ENCODE measurements around the gene OLFM1.

OLFM1 gene

GRCh38 chr9:135087899-135088347 is 455 bp downstream of the OLFM1 start:
- TF ChIP-seq, protein P1, sequence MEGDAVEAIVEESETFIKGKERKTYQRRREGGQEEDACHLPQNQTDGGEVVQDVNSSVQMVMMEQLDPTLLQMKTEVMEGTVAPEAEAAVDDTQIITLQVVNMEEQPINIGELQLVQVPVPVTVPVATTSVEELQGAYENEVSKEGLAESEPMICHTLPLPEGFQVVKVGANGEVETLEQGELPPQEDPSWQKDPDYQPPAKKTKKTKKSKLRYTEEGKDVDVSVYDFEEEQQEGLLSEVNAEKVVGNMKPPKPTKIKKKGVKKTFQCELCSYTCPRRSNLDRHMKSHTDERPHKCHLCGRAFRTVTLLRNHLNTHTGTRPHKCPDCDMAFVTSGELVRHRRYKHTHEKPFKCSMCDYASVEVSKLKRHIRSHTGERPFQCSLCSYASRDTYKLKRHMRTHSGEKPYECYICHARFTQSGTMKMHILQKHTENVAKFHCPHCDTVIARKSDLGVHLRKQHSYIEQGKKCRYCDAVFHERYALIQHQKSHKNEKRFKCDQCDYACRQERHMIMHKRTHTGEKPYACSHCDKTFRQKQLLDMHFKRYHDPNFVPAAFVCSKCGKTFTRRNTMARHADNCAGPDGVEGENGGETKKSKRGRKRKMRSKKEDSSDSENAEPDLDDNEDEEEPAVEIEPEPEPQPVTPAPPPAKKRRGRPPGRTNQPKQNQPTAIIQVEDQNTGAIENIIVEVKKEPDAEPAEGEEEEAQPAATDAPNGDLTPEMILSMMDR (IDR thresholded peaks at IDR 0.05; ENCODE audit: low read depth, low read length): no peak
- DNase-seq (ENCODE audit: extremely low read depth, low read depth): no peak

DNA sequence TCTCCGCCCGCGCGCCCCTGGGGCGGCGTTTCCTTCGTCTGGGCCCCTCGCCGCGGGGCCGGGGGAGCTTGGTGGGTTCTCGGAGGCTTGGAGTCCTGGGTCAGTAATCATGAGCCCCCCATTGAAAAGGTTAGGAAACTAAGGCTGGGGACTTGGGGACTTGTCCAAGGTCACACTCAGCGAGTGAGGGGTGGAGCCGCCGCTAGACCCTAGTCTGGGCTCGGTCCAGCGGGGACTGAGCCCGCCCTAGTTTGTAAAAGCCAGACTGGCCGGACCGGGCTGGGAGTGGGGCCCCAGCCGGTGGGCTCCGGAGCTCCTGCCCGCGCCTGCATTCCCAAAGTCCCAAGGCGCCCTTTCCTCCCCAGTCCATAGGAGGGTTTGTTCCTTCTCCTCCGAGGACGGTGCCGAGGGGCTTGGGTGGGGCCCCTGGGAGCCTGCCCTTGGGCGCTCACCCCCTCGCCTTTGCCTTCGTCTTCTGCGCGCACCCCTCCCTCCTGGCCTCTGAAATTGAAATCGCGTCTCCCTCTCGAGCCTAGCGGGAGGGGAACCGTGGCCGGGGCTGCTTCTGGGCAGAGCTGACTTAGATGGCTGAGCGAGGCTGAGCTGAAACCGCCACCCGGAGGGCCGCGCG is 995 bp downstream of the OLFM1 start:
- DNase-seq (ENCODE audit: extremely low read depth, low read depth): no peak
- TF ChIP-seq, protein P1 (IDR thresholded peaks at IDR 0.05; ENCODE audit: low read depth, low read length): no peak

DNA sequence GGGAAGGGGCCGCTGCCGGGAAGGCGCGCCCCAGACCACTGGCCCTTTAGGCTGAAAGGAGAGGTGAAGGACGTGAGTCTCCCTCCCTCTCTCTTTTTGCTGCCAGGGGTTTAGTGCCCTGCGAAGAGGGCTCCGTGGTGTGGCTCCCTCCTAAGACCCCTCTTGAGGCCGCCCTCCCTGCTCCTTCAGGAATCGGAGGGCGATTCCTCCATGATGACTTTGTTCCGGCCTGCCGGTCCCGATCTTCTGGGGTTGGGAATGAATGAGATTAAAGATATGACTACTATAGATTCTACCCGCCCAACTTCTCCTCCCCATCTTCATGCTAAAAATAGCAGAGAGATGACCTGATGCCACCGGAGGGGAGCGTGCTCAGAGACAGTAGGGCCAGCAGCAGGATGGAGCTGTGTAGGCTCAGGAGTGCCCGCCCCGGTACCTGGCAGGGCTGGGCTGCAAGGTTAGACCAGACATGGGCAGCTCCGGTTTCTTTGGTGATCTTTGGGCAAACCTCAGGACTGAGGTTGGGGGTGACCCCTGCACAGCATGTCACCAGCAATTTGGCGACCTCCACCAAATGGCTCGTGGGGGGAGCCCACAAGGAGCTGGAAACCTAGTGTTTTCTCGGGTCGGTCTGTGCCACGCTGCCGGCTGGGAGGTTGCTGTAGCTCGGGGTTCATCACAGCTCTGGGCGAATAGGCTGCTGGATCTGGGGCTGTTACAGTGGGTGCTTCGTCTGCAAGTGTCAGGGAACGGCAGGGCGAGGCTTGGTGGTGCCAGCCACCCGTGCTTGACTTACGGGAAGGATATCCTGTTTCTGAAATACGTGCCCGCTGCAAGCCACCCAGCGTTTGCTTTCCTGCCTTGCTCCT is 1.7 kb downstream of the OLFM1 start:
- DNase-seq (ENCODE audit: extremely low read depth, low read depth): no peak
- TF ChIP-seq, protein P1 (IDR thresholded peaks at IDR 0.05; ENCODE audit: low read depth, low read length): no peak

- DNase-seq (ENCODE audit: extremely low read depth, low read depth): no peak
- TF ChIP-seq, protein P1 (IDR thresholded peaks at IDR 0.05; ENCODE audit: low read depth, low read length): no peak
Observed at GRCh38 chr9:135090081-135090480, 2.6 kb downstream of the OLFM1 start.

GRCh38 chr9:135090547-135090946 is 3.1 kb downstream of the OLFM1 start:
- no peak for DNase-seq (ENCODE audit: extremely low read depth, low read depth)
- TF ChIP-seq, protein P1 (IDR thresholded peaks at IDR 0.05; ENCODE audit: low read depth, low read length): no peak

- no peak for DNase-seq (ENCODE audit: extremely low read depth, low read depth)
- TF ChIP-seq, protein P1 (IDR thresholded peaks at IDR 0.05; ENCODE audit: low read depth, low read length): no peak
Observed at GRCh38 chr9:135091545-135091944, 4.1 kb downstream of the OLFM1 start.

DNA sequence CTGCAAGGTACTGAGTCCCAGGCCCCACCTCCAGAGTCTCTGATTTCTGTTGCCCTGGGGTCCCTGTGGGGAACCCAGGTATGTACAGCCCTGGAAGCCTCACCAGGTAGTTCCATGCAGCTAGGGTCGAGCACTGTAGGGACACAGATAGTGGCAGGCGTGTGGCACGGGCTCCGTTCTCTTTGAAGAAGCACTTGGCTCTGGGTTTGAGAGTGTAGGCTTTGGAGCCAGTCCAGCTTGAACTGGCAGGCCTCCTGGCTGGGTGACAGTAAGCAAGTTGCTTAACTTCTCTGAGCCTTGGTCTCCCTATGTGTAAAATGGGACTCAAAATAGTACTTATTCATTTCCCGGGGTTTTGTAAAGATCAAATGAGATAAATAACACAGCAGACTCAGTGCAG is 5.6 kb downstream of the OLFM1 start:
- TF ChIP-seq, protein P1 (IDR thresholded peaks at IDR 0.05; ENCODE audit: low read depth, low read length): no peak
- no peak for DNase-seq (ENCODE audit: extremely low read depth, low read depth)
